NCI-H2081 (cell line): ENCODE data around the gene PCDHGA5.
"Not testable (repeated sequence)": the region's sequence is repeated elsewhere in the genome, so short reads cannot be mapped to it uniquely, and the experiment has no call there.

Experiments used
- DNase-seq, 2 experiments: peaks; one replicate each; lab custom pipeline; 2025; lab: John Stamatoyannopoulos, UW

PCDHGA5 gene

GRCh38 chr5:141414548-141415274 is 50.7 kb downstream of the PCDHGA5 start:
- not testable (repeated sequence) for DNase-seq

- not testable (repeated sequence) for DNase-seq
Measured at GRCh38 chr5:141415275-141415618, 51.3 kb downstream of the PCDHGA5 start.
